ENCODE measurements around the gene RASL11B. TPM values are rescaled to one million over a fixed set of nuclear protein-coding genes. Genes with fewer than 3 reads are reported as not detected.
"Not testable (repeated sequence)": the region's sequence is repeated elsewhere in the genome, so short reads cannot be mapped to it uniquely, and the experiment has no call there.

The RASL11B gene
- total RNA-seq, 1 donor from 2014 or later, result 9.7 TPM

GRCh38 chr4:52824270-52824602, 37.9 kb upstream of the RASL11B start:
- Mint-ChIP-seq H3K36me3 (ENCODE audit: insufficient read depth) (no peaks in the 10 kb centered on the region), H3K27me3 (no peaks in the 10 kb centered on the region), H3K4me3 (ENCODE audit: low read depth) (no peak overlapping the region), H3K4me1 (ENCODE audit: low read depth) (peaks cover 16% of the 10 kb centered on the region), H3K9me3 (ENCODE audit: low read depth) (no peaks in the 10 kb centered on the region), H3K27ac (peak overlapping the region; percentile 92)
- DNase-seq (ENCODE audit: low spot score, unreplicated experiment), result no peak
- no peak for TF ChIP-seq CTCF (IDR thresholded peaks at IDR 0.05; ENCODE audit: unreplicated experiment)

- no peak for TF ChIP-seq CTCF (IDR thresholded peaks at IDR 0.05; ENCODE audit: unreplicated experiment)
- H3K9me3 Mint-ChIP-seq (ENCODE audit: low read depth), result no peaks in the 10 kb centered on the region
- H3K27me3 Mint-ChIP-seq, result peaks cover 1% of the 10 kb centered on the region
- H3K27ac Mint-ChIP-seq, result peak overlapping the region; percentile 92
- H3K4me1 Mint-ChIP-seq (ENCODE audit: low read depth), result peaks cover 16% of the 10 kb centered on the region
- no peak for DNase-seq (ENCODE audit: low spot score, unreplicated experiment)
- H3K4me3 Mint-ChIP-seq (ENCODE audit: low read depth), result no peak overlapping the region
- no peaks in the 10 kb centered on the region for H3K36me3 Mint-ChIP-seq (ENCODE audit: insufficient read depth)
These were observed 37.3 kb upstream of the RASL11B start for GRCh38 chr4:52824603-52825459.

- Mint-ChIP-seq H3K4me1 (ENCODE audit: low read depth) (peaks cover 16% of the 10 kb centered on the region), H3K9me3 (ENCODE audit: low read depth) (no peaks in the 10 kb centered on the region), H3K27me3 (peaks cover 3% of the 10 kb centered on the region), H3K36me3 (ENCODE audit: insufficient read depth) (no peaks in the 10 kb centered on the region), H3K4me3 (ENCODE audit: low read depth) (no peak overlapping the region), H3K27ac (peak overlapping the region; percentile 92)
- no peak for DNase-seq (ENCODE audit: low spot score, unreplicated experiment)
- TF ChIP-seq CTCF (IDR thresholded peaks at IDR 0.05; ENCODE audit: unreplicated experiment), result no peak
These were observed 36.5 kb upstream of the RASL11B start for GRCh38 chr4:52825460-52826090.

- no peak for DNase-seq (ENCODE audit: low spot score, unreplicated experiment)
- no peaks in the 10 kb centered on the region for H3K9me3 Mint-ChIP-seq (ENCODE audit: low read depth)
- peaks cover 10% of the 10 kb centered on the region for H3K4me1 Mint-ChIP-seq (ENCODE audit: low read depth)
- H3K36me3 Mint-ChIP-seq (ENCODE audit: insufficient read depth), result no peaks in the 10 kb centered on the region
- H3K27me3 Mint-ChIP-seq, result peaks cover 9% of the 10 kb centered on the region
- no peak overlapping the region for H3K4me3 Mint-ChIP-seq (ENCODE audit: low read depth)
- TF ChIP-seq CTCF (IDR thresholded peaks at IDR 0.05; ENCODE audit: unreplicated experiment), result no peak
- H3K27ac Mint-ChIP-seq, result no peak overlapping the region
These were observed 28.1 kb upstream of the RASL11B start for GRCh38 chr4:52833941-52834525.

- not testable (repeated sequence) for H3K36me3 Mint-ChIP-seq (ENCODE audit: insufficient read depth); H3K4me3 Mint-ChIP-seq (ENCODE audit: low read depth); H3K9me3 Mint-ChIP-seq (ENCODE audit: low read depth); H3K4me1 Mint-ChIP-seq (ENCODE audit: low read depth); H3K27me3 Mint-ChIP-seq; H3K27ac Mint-ChIP-seq; DNase-seq (ENCODE audit: low spot score, unreplicated experiment)
These were observed 27.3 kb upstream of the RASL11B start for GRCh38 chr4:52834641-52835456.
